Left ventricle myocardium inferior (tissue), 1 donor: ENCODE measurements around the gene CHD2. TPM values are rescaled to one million over a fixed set of nuclear protein-coding genes. Genes with fewer than 3 reads are reported as not detected.

Experiments used
- DNase-seq: peaks from one replicate; pipeline ENCODE4 v3.0.0-alpha.2; 2020
- H3K27ac ChIP-seq: fragments of 200-600 bp; replicated peaks from 2 replicates; pipeline ENCODE4 v1.8.0; 2021
- H3K27me3 ChIP-seq: fragments of 200-600 bp; 2 replicates; pipeline ENCODE4 v1.8.0; 2021; ENCODE audit warnings: low read depth
- H3K36me3 ChIP-seq: fragments of 200-600 bp; 2 replicates; pipeline ENCODE4 v1.8.0; 2021
- H3K4me1 ChIP-seq: fragments of 200-600 bp; 2 replicates; pipeline ENCODE4 v1.8.0; 2021
- H3K4me3 ChIP-seq: fragments of 200-600 bp; 2 replicates; pipeline ENCODE4 v1.8.0; 2021; ENCODE audit warnings: mild to moderate bottlenecking, moderate library complexity
- H3K9me3 ChIP-seq: fragments of 200-600 bp; replicated peaks from 2 replicates; pipeline ENCODE4 v1.8.0; 2021
- CTCF ChIP-seq: fragments of 200-600 bp; IDR thresholded peaks from 2 replicates; pipeline ENCODE4 v1.8.0; 2021; ENCODE audit warnings: antibody characterized with exemption, mild to moderate bottlenecking, borderline replicate concordance
- intact Hi-C: fragments of 100-400 bp; cut with micrococcal nuclease; formaldehyde crosslinking; loops from one replicate; pipeline ENCODE4 v1.11.0; 2022
- total RNA-seq: library from RNA; stranded (reverse); fragmentation: NEBNext Ultra II Directional; extraction: Animal tissue kit (Norgen Biotek cat#: 25700); gene quantifications from one replicate; pipeline ENCODE4 v1.2.1, GENCODE V29; 2021
- donor health status: DM: no; HTN: yes; CAD: no; lungs with severe emphysema.

The CHD2 gene
- total RNA-seq, 1 donor from 2014 or later: 41.3 TPM

- Histone ChIP-seq H3K27me3 (no peaks in the 10 kb centered on the region), H3K36me3 (peaks cover 88% of the 10 kb centered on the region), H3K27ac (peak overlapping the region; percentile 0), H3K9me3 (no peaks in the 10 kb centered on the region), H3K4me3 (no peak overlapping the region), H3K4me1 (peaks cover 34% of the 10 kb centered on the region)
- intact Hi-C loops: loop anchor here (10.0 kb wide), 1 partner anchor 55 kb away; no protein-coding TSS in a partner anchor
- no peak for DNase-seq
- TF ChIP-seq CTCF: no peak
Observed at GRCh38 chr15:92930054-92930621, 30.0 kb downstream of the CHD2 start.

GRCh38 chr15:92930776-92931175, 30.7 kb downstream of the CHD2 start:
- intact Hi-C loops: loop anchor here (10.0 kb wide), 1 partner anchor 54 kb away; no protein-coding TSS in a partner anchor
- H3K4me3 ChIP-seq: no peak overlapping the region
- peaks cover 34% of the 10 kb centered on the region for H3K4me1 ChIP-seq
- no peaks in the 10 kb centered on the region for H3K9me3 ChIP-seq
- H3K36me3 ChIP-seq: peaks cover 88% of the 10 kb centered on the region
- no peak for TF ChIP-seq CTCF
- H3K27ac ChIP-seq: peak overlapping the region; percentile 0
- H3K27me3 ChIP-seq: no peaks in the 10 kb centered on the region
- DNase-seq: no peak

GRCh38 chr15:92932946-92933649, 33.0 kb downstream of the CHD2 start:
- intact Hi-C loops: loop anchor here (10.0 kb wide), 1 partner anchor 52 kb away; no protein-coding TSS in a partner anchor
- no peak for TF ChIP-seq CTCF
- H3K27ac ChIP-seq: peak overlapping the region; percentile 7

GRCh38 chr15:92933831-92934230, 33.7 kb downstream of the CHD2 start:
- H3K9me3 ChIP-seq: no peaks in the 10 kb centered on the region
- no peak for DNase-seq
- no peaks in the 10 kb centered on the region for H3K27me3 ChIP-seq
- H3K36me3 ChIP-seq: peaks cover 89% of the 10 kb centered on the region
- intact Hi-C loops: loop anchor here (10.0 kb wide), 1 partner anchor 51 kb away; no protein-coding TSS in a partner anchor
- H3K27ac ChIP-seq: peak overlapping the region; percentile 7
- H3K4me3 ChIP-seq: no peak overlapping the region
- H3K4me1 ChIP-seq: peaks cover 18% of the 10 kb centered on the region
- no peak for TF ChIP-seq CTCF

More at GRCh38 chr15:92932946-92933649, 33.0 kb downstream of the CHD2 start:
- no peaks in the 10 kb centered on the region for H3K9me3 ChIP-seq
- H3K4me3 ChIP-seq: no peak overlapping the region
- peaks cover 23% of the 10 kb centered on the region for H3K4me1 ChIP-seq
- peaks cover 89% of the 10 kb centered on the region for H3K36me3 ChIP-seq
- no peaks in the 10 kb centered on the region for H3K27me3 ChIP-seq
- DNase-seq: no peak

GRCh38 chr15:92934716-92935115, 34.6 kb downstream of the CHD2 start:
- intact Hi-C loops: loop anchor here (10.0 kb wide), 1 partner anchor 50 kb away; no protein-coding TSS in a partner anchor
- no peak for TF ChIP-seq CTCF
- no peaks in the 10 kb centered on the region for H3K9me3 ChIP-seq
- H3K27me3 ChIP-seq: no peaks in the 10 kb centered on the region
- H3K4me1 ChIP-seq: peaks cover 17% of the 10 kb centered on the region
- H3K4me3 ChIP-seq: no peak overlapping the region
- peaks cover 93% of the 10 kb centered on the region for H3K36me3 ChIP-seq
- no peak for DNase-seq
- H3K27ac ChIP-seq: no peak overlapping the region
